Colon (tissue), 2 donors: ENCODE results near the gene CD81.
A peak's percentile ranks its signal among the peaks of the same experiment; 100 is the strongest.

Experiments used
- FAIRE-seq: peaks from 2 replicates; lab custom pipeline; 2012; peaks lifted over from hg19 to GRCh38; lab: Jason Lieb, UNC
- donor health status: control.
- donor health status: control.

Gene CD81

GRCh38 chr11:2391181-2391975 is 14.3 kb downstream of the CD81 start:
- FAIRE-seq, result no peak

DNA sequence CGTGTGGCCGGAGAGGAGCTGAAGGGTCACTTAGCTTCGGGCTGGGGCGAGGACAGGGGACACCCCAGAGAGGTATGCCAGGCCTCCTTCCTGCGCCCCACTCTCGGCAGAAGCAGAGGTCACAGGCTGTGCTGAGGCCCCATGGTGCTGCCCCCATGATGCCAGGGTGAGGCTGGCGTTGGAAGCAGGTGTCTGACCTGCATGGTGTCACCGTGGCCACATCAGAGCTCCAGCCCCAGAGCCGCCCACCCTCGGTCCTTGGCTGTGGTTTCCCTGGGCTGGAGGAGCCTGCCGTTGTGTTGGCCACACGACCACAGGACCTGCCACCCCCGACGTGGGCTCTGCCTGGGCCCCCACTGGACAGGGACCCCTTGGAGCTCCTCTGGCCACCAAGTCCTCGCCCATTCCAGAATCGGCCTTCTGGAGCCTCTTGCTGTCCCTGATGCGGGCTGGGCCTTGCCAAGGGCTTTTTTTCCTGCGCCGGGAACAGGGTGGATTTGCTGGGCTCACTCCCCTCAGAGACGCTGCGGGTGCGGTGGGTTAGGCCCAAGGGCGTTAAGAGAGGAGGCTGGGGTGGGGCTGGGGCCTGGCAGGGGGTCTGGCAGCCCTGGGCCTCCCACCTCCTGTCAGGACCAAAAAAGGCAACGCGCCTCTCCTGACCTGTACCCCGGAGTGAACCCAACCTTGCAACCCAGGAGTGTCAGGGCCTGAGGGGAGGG is 15.3 kb downstream of the CD81 start:
- FAIRE-seq, result no peak

DNA sequence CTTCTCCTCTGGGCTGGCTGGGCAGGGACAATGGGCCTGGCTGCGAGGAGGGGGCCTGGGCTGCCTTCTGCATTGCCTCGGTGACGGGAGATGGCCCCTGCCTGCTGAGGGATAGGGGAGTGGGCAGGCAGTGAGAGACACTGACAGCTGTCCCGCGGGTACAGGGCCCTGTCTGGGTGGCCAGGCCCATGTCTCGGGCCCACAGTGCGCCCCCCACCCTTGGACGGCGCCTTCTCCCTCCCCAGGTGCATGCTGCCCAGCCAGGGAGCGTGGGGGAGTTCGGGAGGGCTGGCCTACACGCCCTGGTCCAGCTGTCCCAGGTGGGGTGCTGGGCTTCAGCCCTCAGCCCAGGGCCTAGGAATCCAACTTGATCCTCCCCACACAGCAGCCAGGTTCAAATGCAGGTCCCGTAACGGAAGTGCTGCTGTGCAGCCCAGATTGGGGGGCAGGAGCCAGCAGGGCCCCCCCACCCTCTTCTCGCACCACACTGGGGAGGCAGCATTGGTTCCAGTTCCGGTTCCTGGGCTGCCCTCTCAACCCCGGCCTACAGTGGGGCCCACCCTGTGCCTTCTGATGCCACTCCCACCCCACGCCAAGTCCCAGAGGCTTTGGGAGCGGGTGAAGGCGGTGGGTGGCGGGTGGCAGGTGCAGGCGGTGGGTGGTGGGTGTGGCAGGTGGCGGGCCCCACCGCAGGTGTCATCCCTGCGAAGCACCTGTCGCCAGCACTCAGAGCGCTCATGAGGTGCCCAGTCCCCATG is 16.2 kb downstream of the CD81 start:
- no peak for FAIRE-seq

DNA sequence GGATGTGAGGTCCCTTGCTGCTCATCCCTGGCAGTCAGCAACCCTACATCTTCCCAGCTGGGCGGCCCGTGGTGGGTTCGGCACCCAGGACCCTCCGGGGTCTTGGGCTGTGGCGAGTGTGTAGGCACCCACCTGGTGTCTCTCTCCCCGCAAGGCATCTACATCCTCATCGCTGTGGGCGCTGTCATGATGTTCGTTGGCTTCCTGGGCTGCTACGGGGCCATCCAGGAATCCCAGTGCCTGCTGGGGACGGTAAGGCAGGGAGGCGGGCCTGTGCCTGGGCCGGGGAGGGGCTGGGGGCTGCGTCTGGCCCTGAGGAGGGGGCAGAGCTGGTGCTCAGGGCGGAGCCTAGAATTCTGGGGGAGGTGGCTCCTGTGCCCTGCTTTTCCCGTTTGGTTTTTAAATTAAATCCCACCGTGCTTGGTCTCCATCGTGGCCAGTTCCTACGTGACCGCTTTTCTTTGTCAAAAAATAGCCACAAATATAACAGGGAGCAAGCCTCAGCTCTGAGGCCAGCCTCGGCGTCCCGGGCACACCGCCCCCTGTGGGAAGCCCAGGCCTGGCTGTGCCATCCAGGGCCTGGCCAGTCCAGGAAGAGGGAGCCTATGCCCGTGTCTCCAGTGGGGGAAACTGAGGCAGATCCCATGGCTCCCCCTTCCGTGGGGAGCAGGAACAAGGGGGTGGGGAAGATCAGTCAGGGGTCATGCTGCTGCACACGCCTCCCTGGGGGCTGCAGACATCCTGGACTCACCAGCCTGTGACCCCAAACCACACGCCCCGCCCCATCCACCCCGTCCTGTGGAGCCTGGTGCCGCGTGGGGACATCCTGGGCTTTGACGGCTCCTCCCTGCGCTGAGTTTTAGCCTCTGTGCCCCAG is 17.1 kb downstream of the CD81 start:
- no peak for FAIRE-seq

- FAIRE-seq, result no peak
These were observed 17.7 kb downstream of the CD81 start for GRCh38 chr11:2394818-2395105.

DNA sequence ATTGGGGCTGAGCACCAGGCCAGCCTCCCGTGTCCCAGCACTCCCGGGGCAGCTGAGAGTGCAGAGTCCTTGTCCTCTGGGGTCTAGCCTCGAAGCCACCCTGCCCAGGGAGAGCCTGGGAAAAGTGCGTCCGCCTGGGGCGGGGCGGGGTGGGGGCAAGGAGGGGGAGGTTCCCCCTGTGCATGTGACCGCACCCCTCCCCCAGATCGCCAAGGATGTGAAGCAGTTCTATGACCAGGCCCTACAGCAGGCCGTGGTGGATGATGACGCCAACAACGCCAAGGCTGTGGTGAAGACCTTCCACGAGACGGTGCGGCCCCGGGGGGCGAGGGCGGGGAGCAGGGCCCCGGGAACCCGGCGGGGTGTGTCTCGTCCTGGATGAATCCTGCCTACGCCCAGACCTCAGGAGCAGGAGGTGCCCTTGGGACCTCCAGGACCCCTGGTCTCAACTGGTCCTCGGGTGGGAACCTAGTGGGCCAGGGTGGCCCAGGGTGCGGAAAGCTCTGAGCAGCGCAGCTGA is 18.2 kb downstream of the CD81 start:
- FAIRE-seq, result no peak

GRCh38 chr11:2395856-2396255 is 18.7 kb downstream of the CD81 start:
- FAIRE-seq, result no peak

DNA sequence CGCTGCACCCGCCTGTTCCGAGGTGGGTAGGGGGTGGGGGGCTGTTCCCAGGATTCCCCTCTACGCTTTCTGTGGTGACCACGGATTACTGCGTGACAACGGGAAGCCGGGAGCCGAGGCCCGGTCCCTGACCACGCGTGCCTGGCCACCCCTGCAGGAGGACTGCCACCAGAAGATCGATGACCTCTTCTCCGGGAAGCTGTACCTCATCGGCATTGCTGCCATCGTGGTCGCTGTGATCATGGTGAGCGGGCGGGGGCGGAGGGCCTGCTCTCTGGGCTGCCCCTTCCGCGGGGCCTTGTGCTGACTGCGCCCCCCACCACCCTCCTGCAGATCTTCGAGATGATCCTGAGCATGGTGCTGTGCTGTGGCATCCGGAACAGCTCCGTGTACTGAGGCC is 19.4 kb downstream of the CD81 start:
- FAIRE-seq, result no peak

GRCh38 chr11:2397005-2397404 is 19.9 kb downstream of the CD81 start:
- no peak for FAIRE-seq

DNA sequence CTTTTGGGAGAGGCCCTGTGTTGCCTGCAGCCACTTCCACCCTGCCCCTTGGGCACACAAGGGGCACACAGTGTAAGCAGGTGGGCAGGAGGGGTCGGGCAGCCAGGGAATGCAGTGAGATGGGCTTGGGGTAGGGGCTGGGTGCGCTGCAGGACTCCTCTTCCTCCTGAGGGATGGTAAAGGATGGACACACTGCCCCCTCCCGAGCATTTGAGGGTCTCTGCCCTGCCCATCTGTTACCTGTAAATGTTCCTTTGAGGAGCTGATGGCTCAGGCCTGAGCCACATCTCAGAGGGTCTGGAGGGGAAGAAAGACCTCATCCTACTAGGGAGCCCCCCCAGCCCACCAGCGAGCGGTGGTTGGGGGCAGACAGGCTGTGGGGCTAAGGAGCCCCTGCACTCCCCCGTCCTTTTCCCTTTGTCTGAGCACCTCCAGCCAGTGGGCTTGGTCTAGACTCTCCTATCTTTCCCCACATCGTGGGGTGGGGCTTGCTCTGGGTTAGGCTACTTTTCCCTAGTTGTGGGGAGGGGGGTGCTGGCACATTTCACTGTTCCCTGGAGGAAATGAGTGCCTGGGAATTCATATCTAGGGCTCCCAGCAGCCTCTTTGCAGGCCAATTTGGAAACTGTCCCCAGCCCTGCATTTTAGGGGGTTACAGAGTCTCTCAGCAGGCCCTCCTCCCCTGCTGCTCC is 21.7 kb downstream of the CD81 start:
- no peak for FAIRE-seq

DNA sequence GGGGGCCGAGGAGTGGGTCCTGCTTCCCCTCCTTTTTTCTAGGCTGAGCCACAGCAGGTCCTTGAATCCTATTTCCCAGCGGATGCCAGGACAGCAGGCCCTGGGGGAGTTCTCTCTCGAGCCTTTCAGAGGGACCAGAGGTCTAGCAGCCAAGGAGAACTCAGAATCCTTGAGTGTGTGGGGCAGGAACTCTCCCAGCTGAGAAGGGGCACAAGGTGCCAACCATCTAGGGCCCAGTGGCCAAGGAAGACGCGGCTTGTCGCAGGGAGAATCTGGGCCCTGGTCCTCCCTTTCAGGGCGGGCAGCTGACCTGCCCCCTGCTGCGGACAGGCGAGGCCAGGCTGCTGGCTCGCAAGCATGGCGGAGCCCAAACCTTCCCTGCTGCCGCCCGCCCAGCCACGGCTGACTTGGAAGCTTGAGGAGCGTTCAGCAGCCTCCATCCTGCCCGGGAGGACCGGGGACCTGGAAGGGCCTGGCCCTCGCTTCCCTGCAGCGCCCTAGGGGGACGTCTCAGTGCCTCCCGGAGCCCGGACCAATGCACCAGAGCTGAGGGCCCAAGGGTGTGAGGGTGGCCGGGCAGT is 22.5 kb downstream of the CD81 start:
- FAIRE-seq, result no peak

- FAIRE-seq, result peak; percentile 89
These were observed 23.1 kb downstream of the CD81 start, which contains the start of gene TSSC4 for GRCh38 chr11:2400069-2400761. Gene TSSC4 (plus strand): TSS chr11:2400750. CDS start chr11:2402634, 1,884 bp downstream.

- FAIRE-seq, result no peak
These were observed 23.8 kb downstream of the CD81 start for GRCh38 chr11:2400762-2401435.

- FAIRE-seq, result no peak
These were observed 24.4 kb downstream of the CD81 start for GRCh38 chr11:2401436-2401984.

- FAIRE-seq, result no peak
These were observed 25.0 kb downstream of the CD81 start for GRCh38 chr11:2402106-2402505.

DNA sequence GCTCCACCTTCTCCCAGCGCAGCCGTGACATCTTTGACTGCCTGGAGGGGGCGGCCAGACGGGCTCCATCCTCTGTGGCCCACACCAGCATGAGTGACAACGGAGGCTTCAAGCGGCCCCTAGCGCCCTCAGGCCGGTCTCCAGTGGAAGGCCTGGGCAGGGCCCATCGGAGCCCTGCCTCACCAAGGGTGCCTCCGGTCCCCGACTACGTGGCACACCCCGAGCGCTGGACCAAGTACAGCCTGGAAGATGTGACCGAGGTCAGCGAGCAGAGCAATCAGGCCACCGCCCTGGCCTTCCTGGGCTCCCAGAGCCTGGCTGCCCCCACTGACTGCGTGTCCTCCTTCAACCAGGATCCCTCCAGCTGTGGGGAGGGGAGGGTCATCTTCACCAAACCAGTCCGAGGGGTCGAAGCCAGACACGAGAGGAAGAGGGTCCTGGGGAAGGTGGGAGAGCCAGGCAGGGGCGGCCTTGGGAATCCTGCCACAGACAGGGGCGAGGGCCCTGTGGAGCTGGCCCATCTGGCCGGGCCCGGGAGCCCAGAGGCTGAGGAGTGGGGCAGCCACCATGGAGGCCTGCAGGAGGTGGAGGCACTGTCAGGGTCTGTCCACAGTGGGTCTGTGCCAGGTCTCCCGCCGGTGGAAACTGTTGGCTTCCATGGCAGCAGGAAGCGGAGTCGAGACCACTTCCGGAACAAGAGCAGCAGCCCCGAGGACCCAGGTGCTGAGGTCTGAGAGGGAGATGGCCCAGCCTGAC is 26.0 kb downstream of the CD81 start:
- no peak for FAIRE-seq

GRCh38 chr11:2404735-2405196 is 27.7 kb downstream of the CD81 start:
- FAIRE-seq, result no peak

DNA sequence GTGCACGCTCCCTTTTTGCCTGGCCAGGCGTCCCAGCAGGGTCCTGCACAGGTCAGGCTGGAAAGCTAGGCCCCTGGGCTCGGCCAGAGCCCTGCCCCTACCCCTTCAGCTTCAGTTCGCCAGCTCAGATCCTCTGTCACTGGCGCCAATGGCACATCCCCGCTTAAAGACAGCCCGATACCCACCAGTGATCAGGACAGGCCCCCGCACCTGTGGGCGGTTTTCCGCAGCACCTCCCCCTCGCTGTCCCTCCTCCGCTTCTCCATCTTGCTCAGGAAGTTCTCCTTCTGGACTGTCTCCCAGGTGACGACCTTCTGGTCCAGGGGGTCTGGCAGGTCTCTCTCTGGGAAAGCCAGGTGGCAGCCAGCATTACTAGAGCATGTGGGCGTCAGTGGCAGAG is 29.3 kb downstream of the CD81 start:
- no peak for FAIRE-seq
